ENCODE data around the gene COX4I2. TPM values are rescaled to one million over a fixed set of nuclear protein-coding genes. Genes with fewer than 3 reads are reported as not detected.

The COX4I2 gene
- total and polyA plus RNA-seq, 2 of the 8 experiments (the other 6 are each of a cell fraction or from before 2014, with no cell fraction given): 0.26 TPM; not detected in 1

- no peaks in the 10 kb centered on the region for H3K27me3 ChIP-seq (replicated peaks in 1 of 4; ENCODE audit: control insufficient read depth in 3 of 4, extremely low read depth in 1 of 4, insufficient read depth in 3 of 4, low read length in 3 of 4)
- CTCF ChIA-PET (ENCODE audit: partially characterized antibody): interaction anchor here (0.6 to 5.8 kb wide), 36 partner anchors 10 to 273 kb away, joined by 3 to 151 read pairs (median 5); partner anchors contain the start of genes BCL2L1 and TPX2
- peak overlapping the region; percentile 66; the same call in 1 of the 2 replicates for H2BK5ac ChIP-seq (ENCODE audit: low read depth, low read length)
- H4K8ac ChIP-seq (ENCODE audit: extremely low read depth, insufficient read depth, low read length): no peak overlapping the region; the same call in 1 of the 2 replicates
- no peaks in the 10 kb centered on the region for H3K9me3 ChIP-seq (ENCODE audit: insufficient read depth in 2 of 2, low read depth in 1 of 2, low read length in 1 of 2)
- peak overlapping the region; percentile 3 for H4K5ac ChIP-seq (ENCODE audit: insufficient read length, low read depth, low read length)
- peaks cover 0 to 13% (median 6%) of the 10 kb centered on the region in 4 experiments; a peak in 4 of 8 replicates for H3K36me3 ChIP-seq (ENCODE audit: control insufficient read depth in 2 of 4, insufficient read depth in 4 of 4, low read length in 3 of 4)
- no peak overlapping the region for H2AK5ac ChIP-seq (ENCODE audit: low read depth, low read length)
- POLR2A ChIA-PET (ENCODE audit: partially characterized antibody): interaction anchor here (0.7 to 7.2 kb wide), 20 partner anchors 11 to 131 kb away, joined by 3 to 108 read pairs (median 4); partner anchors contain the start of genes BCL2L1, ID1 and TPX2
- H4K91ac ChIP-seq (replicated peaks; ENCODE audit: insufficient read length, low read length): peak overlapping the region; percentile 45
- H3K4me3 ChIP-seq (ENCODE audit: extremely low read depth in 1 of 4, insufficient read depth in 2 of 4, low read depth in 3 of 4, low read length in 4 of 4): peak overlapping the region; percentile 11 to 62 (median 48); a peak in 7 of 8 replicates
- no peaks in the 10 kb centered on the region for H3K79me1 ChIP-seq (ENCODE audit: low read depth, low read length)
- no peak overlapping the region for H2BK120ac ChIP-seq (replicated peaks; ENCODE audit: low read depth, low read length)
- H3K56ac ChIP-seq (replicated peaks; ENCODE audit: insufficient read length, low read depth, low read length): no peak overlapping the region
- H3K9ac ChIP-seq (replicated peaks in 1 of 4; ENCODE audit: extremely low read depth in 1 of 4, low read depth in 3 of 4, low read length in 3 of 4): no peak overlapping the region; a peak in 1 of 7 replicates
- peak overlapping the region; percentile 89; the same call in 1 of the 2 replicates for H2AFZ ChIP-seq (ENCODE audit: low read length)
- WGBS, 2 experiments (ENCODE audit: extremely low coverage in 1 of 2, insufficient coverage in 1 of 2, insufficient read length in 1 of 2, insufficient replicate concordance in 2 of 2, low coverage in 1 of 2, low lambda C conversion rate in 2 of 2, missing lambda C conversion rate in 1 of 2): 17% methylated on average over 24 of the region's 31 CpGs; no CpG with 5 or more reads in 1 of the 2 experiments
- H3K4me1 ChIP-seq (replicated peaks in 1 of 4; ENCODE audit: control insufficient read depth in 3 of 4, insufficient read depth in 4 of 4, low read length in 3 of 4): peaks cover 0 to 7% (median 5%) of the 10 kb centered on the region in 4 experiments; a peak in 5 of 7 replicates
- H3K18ac ChIP-seq (ENCODE audit: extremely low read depth, low read length): no peak overlapping the region; the same call in 1 of the 2 replicates
- DNase-seq (ENCODE audit: low read depth in 1 of 2, low spot score in 2 of 2): peak; percentile 23 to 88
- peaks cover 0 to 3% of the 10 kb centered on the region in 2 experiments for H4K20me1 ChIP-seq (replicated peaks in 1 of 2; ENCODE audit: control insufficient read depth in 1 of 2, insufficient read depth in 2 of 2, low read length in 2 of 2)
- H3K79me2 ChIP-seq (ENCODE audit: control insufficient read depth in 1 of 2, insufficient read depth in 2 of 2, low read length in 2 of 2): no peaks in the 10 kb centered on the region
- H3K14ac ChIP-seq (ENCODE audit: insufficient read length): no peak overlapping the region
- H3K4ac ChIP-seq (replicated peaks; ENCODE audit: insufficient read length, low read depth, low read length): no peak overlapping the region
- H2BK15ac ChIP-seq (ENCODE audit: low read length): no peak overlapping the region
- H3K27ac ChIP-seq (ENCODE audit: low read depth, low read length): no peak overlapping the region
- peaks cover 5% of the 10 kb centered on the region; the same call in 1 of the 2 replicates for H3K23me2 ChIP-seq (ENCODE audit: low read depth, low read length)
- peak overlapping the region; percentile 95; the same call in 1 of the 2 replicates for H2BK12ac ChIP-seq (ENCODE audit: low read depth, low read length)
- no peak overlapping the region for H2BK20ac ChIP-seq (ENCODE audit: low read length)
- H3K4me2 ChIP-seq (ENCODE audit: insufficient read depth in 1 of 2, low read depth in 2 of 2, low read length in 2 of 2): peak overlapping the region; percentile 57 to 88
- no peak for FAIRE-seq
- H3K23ac ChIP-seq (ENCODE audit: insufficient read length): no peak overlapping the region
- TF ChIP-seq USF2 (IDR thresholded peaks at IDR 0.05; ENCODE audit: low read length): no peak
- 0 out of 2 replicates have a peak, but pooled peaks have one; percentile 65 for TF ChIP-seq YY1 (IDR thresholded peaks at IDR 0.05; ENCODE audit: low read depth, low read length)
- TF ChIP-seq POLR2AphosphoS5 (IDR thresholded peaks at IDR 0.05; ENCODE audit: low read depth, low read length): peak; percentile 50; the same call in 1 of the 2 replicates
- no peak; the same call in 1 of the 2 replicates for TF ChIP-seq TBP (IDR thresholded peaks at IDR 0.05; ENCODE audit: low read depth, low read length)
- TF ChIP-seq SIN3A (conservative IDR thresholded peaks at IDR 0.05 in 1 of 2, IDR thresholded peaks at IDR 0.05 in 1 of 2; ENCODE audit: low read depth in 1 of 2, low read length in 2 of 2): peak; percentile 60 to 65; a peak in 2 of 4 replicates
- TF ChIP-seq CBX8 (IDR thresholded peaks at IDR 0.05; ENCODE audit: borderline replicate concordance, low read depth, low read length): no peak
- TF ChIP-seq SIRT6 (IDR thresholded peaks at IDR 0.05; ENCODE audit: low read length): no peak
- 0 out of 2 replicates have a peak, but pooled peaks have one; percentile 20 for TF ChIP-seq CEBPB (IDR thresholded peaks at IDR 0.05; ENCODE audit: low read depth, low read length)
- TF ChIP-seq GABPA (IDR thresholded peaks at IDR 0.05; ENCODE audit: borderline replicate concordance, insufficient read depth, low read length): no peak
- TF ChIP-seq HDAC6 (IDR thresholded peaks at IDR 0.05; ENCODE audit: low read depth, low read length): no peak
These were observed 24.1 kb downstream of the COX4I2 start for GRCh38 chr20:31661625-31662371.

Data from H1 (cell line).